Prostate gland (tissue), 2 donors: ENCODE data around the gene TCERG1L.

Source experiments
- POLR2A ChIP-seq: fragments of 450-650 bp; IDR thresholded peaks from one replicate; pipeline ENCODE4 v1.6.1; 2016; ENCODE audit warnings: antibody characterized with exemption, mild to moderate bottlenecking
- POLR2AphosphoS5 ChIP-seq: sonication (generic); formaldehyde crosslinking; IDR thresholded peaks from one replicate; pipeline ENCODE4 v1.6.1; 2017; ENCODE audit warnings: antibody characterized with exemption
- TF ChIP-seq, protein P1 (sequence below), 4 experiments: fragments of 200-600 bp in 2 of 4; fragments of 450-650 bp in 2 of 4; sonication (generic) in 2 of 4; IDR thresholded peaks; 1 replicate in 3 of 4; 2 replicates in 1 of 4; pipeline ENCODE4 v1.5.1; 2016 to 2019; ENCODE audit warnings: antibody characterized with exemption in 4 of 4, mild to moderate bottlenecking in 2 of 4, moderate library complexity in 2 of 4

DNA sequence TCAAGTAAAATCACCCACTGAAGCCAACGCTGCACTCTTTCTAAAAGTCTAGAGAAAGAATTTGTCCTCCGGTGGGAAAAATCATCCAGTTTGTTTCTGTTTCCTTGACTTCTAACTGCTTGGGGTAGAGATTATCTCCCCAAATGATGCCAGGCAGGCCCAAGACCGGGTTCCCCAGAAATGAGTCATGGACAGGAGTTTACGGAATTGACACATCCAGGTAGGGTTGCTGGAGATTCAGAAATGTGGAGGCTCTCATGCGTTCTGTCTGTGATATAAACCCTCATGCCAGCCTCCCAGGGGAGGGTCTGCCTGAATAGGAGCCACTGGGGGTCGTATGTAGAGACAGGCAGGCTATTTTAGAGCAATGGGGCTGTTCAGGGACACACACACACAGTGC lies 230.9 kb downstream of the TCERG1L start:
- TF ChIP-seq POLR2AphosphoS5 (no peak), POLR2A (no peak)
- TF ChIP-seq, protein P1, sequence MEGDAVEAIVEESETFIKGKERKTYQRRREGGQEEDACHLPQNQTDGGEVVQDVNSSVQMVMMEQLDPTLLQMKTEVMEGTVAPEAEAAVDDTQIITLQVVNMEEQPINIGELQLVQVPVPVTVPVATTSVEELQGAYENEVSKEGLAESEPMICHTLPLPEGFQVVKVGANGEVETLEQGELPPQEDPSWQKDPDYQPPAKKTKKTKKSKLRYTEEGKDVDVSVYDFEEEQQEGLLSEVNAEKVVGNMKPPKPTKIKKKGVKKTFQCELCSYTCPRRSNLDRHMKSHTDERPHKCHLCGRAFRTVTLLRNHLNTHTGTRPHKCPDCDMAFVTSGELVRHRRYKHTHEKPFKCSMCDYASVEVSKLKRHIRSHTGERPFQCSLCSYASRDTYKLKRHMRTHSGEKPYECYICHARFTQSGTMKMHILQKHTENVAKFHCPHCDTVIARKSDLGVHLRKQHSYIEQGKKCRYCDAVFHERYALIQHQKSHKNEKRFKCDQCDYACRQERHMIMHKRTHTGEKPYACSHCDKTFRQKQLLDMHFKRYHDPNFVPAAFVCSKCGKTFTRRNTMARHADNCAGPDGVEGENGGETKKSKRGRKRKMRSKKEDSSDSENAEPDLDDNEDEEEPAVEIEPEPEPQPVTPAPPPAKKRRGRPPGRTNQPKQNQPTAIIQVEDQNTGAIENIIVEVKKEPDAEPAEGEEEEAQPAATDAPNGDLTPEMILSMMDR (IDR thresholded peaks at IDR 0.05) = no peak
